CD14-positive monocyte (primary cell): Measurements from ENCODE around the gene CC2D1A. TPM values are rescaled to one million over a fixed set of nuclear protein-coding genes. Genes with fewer than 3 reads are reported as not detected.
"Not testable (repeated sequence)": the region's sequence is repeated elsewhere in the genome, so short reads cannot be mapped to it uniquely, and the experiment has no call there.

ENCODE experiments used
- DNase-seq, 3 donors: peaks; one replicate each; pipeline ENCODE4 v3.0.0-alpha.2; 2011 to 2022
- H2AFZ ChIP-seq: 2 replicates; pipeline ENCODE4 v1.6.0; 2012; ENCODE audit warnings: mild to moderate bottlenecking, low read depth, low read length, inconsistent platforms; ENCODE audit not compliant: insufficient read depth, poor library complexity, severe bottlenecking
- H3K27ac ChIP-seq, 2 donors: 1 replicate in 1 of 2; 2 replicates in 1 of 2; pipeline ENCODE4 v1.5.1; 2012 to 2013; ENCODE audit warnings: low read length in 2 of 2, control low read depth in 1 of 2, inconsistent platforms in 1 of 2, low read depth in 1 of 2, mild to moderate bottlenecking in 1 of 2
- H3K27me3 ChIP-seq, 2 donors: one replicate each; pipeline versions ENCODE4 v1.6.0 to v1.6.1; 2011 to 2013; ENCODE audit warnings: low read length in 2 of 2; ENCODE audit not compliant: control insufficient read depth in 2 of 2, insufficient read depth in 2 of 2
- H3K36me3 ChIP-seq, 2 donors: replicated peaks in 1 of 2; 1 replicate in 1 of 2; 2 replicates in 1 of 2; pipeline versions ENCODE4 v1.5.1 to v1.6.1; 2012 to 2013; ENCODE audit warnings: low read length in 2 of 2, control low read depth in 1 of 2, inconsistent platforms in 1 of 2, mild to moderate bottlenecking in 1 of 2; ENCODE audit not compliant: insufficient read depth in 2 of 2, control insufficient read depth in 1 of 2
- H3K4me1 ChIP-seq, 2 donors: 1 replicate in 1 of 2; 2 replicates in 1 of 2; pipeline versions ENCODE4 v1.5.1 to v1.6.1; 2012 to 2013; ENCODE audit warnings: low read length in 2 of 2, control low read depth in 1 of 2, inconsistent platforms in 1 of 2, mild to moderate bottlenecking in 1 of 2, moderate library complexity in 1 of 2; ENCODE audit not compliant: insufficient read depth in 2 of 2, control insufficient read depth in 1 of 2
- H3K4me2 ChIP-seq: replicated peaks from 2 replicates; pipeline ENCODE3; 2012; ENCODE audit warnings: low read length, moderate library complexity, mild to moderate bottlenecking; ENCODE audit not compliant: poor library complexity, severe bottlenecking; ENCODE audit errors: extremely low read depth
- H3K4me3 ChIP-seq, 3 experiments: fragments of 200-600 bp in 1 of 3; sonication (generic) in 1 of 3; replicated peaks in 1 of 3; 1 replicate in 2 of 3; 2 replicates in 1 of 3; pipeline ENCODE4 v1.5.1; 2011 to 2013; ENCODE audit warnings: low read length in 3 of 3, mild to moderate bottlenecking in 3 of 3, control low read depth in 2 of 3, low read depth in 2 of 3, inconsistent platforms in 1 of 3, moderate library complexity in 1 of 3
- H3K79me2 ChIP-seq: 2 replicates; pipeline ENCODE4 v1.6.0; 2012; ENCODE audit warnings: mild to moderate bottlenecking, control low read depth, inconsistent platforms, low read length, moderate library complexity; ENCODE audit not compliant: insufficient read depth
- H3K9ac ChIP-seq: 2 replicates; pipeline ENCODE4 v1.6.0; 2017; ENCODE audit warnings: low read length, mild to moderate bottlenecking; ENCODE audit not compliant: insufficient read depth, poor library complexity, severe bottlenecking
- H3K9me3 ChIP-seq, 2 donors: replicated peaks in 1 of 2; 1 replicate in 1 of 2; 2 replicates in 1 of 2; pipeline versions ENCODE4 v1.5.1 to v1.6.1; 2012 to 2013; ENCODE audit warnings: low read length in 2 of 2, control low read depth in 1 of 2; ENCODE audit not compliant: control insufficient read depth in 1 of 2, insufficient read depth in 1 of 2
- H4K20me1 ChIP-seq: 2 replicates; pipeline ENCODE4 v1.6.0; 2012; ENCODE audit warnings: mild to moderate bottlenecking, low read length, control low read depth, moderate library complexity; ENCODE audit not compliant: insufficient read depth
- H3K27ac Mint-ChIP-seq, 7 donors: one replicate each; pipeline ENCODE4 v1.8.0; 2020; ENCODE audit warnings: mild to moderate bottlenecking in 7 of 7, mixed read lengths in 7 of 7, moderate library complexity in 6 of 7, inconsistent platforms in 2 of 7
- H3K27me3 Mint-ChIP-seq, 3 donors: one replicate each; pipeline ENCODE4 v1.8.0; 2021 to 2022; ENCODE audit warnings: low read depth in 3 of 3, mild to moderate bottlenecking in 3 of 3, mixed read lengths in 3 of 3, moderate library complexity in 3 of 3, inconsistent platforms in 1 of 3
- H3K36me3 Mint-ChIP-seq, 2 donors: one replicate each; pipeline ENCODE4 v1.8.0; 2020; ENCODE audit warnings: mixed read lengths in 2 of 2, inconsistent platforms in 1 of 2, mild to moderate bottlenecking in 1 of 2
- H3K4me1 Mint-ChIP-seq: one replicate; pipeline ENCODE4 v1.8.0; 2020; ENCODE audit warnings: mild to moderate bottlenecking, mixed read lengths
- H3K4me3 Mint-ChIP-seq, 2 donors: one replicate each; pipeline ENCODE4 v1.8.0; 2020; ENCODE audit warnings: mild to moderate bottlenecking in 2 of 2, mixed read lengths in 2 of 2, moderate library complexity in 1 of 2
- H3K9me3 Mint-ChIP-seq, 7 donors: one replicate each; pipeline ENCODE4 v1.8.0; 2020 to 2022; ENCODE audit warnings: mixed read lengths in 7 of 7, mild to moderate bottlenecking in 6 of 7, moderate library complexity in 6 of 7, inconsistent platforms in 2 of 7
- CTCF ChIP-seq: fragments of 200-600 bp; IDR thresholded peaks from one replicate; pipeline ENCODE4 v1.8.0; 2022; ENCODE audit warnings: antibody characterized with exemption, mild to moderate bottlenecking
- WGBS: methylation state at CpG from one replicate; pipeline ENCODE4 v1.1.5; 2013; ENCODE audit warnings: missing lambda C conversion rate; ENCODE audit not compliant: insufficient coverage; 5-methylcytosine and 5-hydroxymethylcytosine counted together
- intact Hi-C, 2 donors: fragments of 100-400 bp; cut with micrococcal nuclease; formaldehyde crosslinking; loops; one replicate each; pipeline versions ENCODE4 v1.15.0 to v1.15.1; 2023
- polyA plus RNA-seq, 3 donors: library from polyadenylated mRNA; depleted of rRNA in 1 of 3; unstranded in 2 of 3; stranded (reverse) in 1 of 3; fragments of 300-500 nt in 2 of 3; fragments of >200 nt in 1 of 3; fragmentation: Illumina TruSeq in 2 of 3; gene quantifications; 1 replicate in 2 of 3; 2 replicates in 1 of 3; pipeline ENCODE4 v1.2.3, GENCODE V29; 2012 to 2021

Gene CC2D1A
- polyA plus RNA-seq, 3 donors = 4.6 to 27.0 (median 6.2) TPM

GRCh38 chr19:13920524-13920923 is 14.5 kb downstream of the CC2D1A start:
- H3K4me1 ChIP-seq = no peaks in the 10 kb centered on the region
- peaks cover 11 to 13% of the 10 kb centered on the region in 2 donors for H3K9me3 ChIP-seq
- H3K4me3 ChIP-seq = no peak overlapping the region
- H2AFZ ChIP-seq = no peak overlapping the region
- no peaks in the 10 kb centered on the region for H4K20me1 ChIP-seq
- WGBS = 94% methylated on average over 11 of the region's 11 CpGs
- no peak for TF ChIP-seq CTCF
- H3K27ac ChIP-seq = peak overlapping the region in 1 of 2 donors; percentile 49
- DNase-seq = no peak
- H3K27me3 ChIP-seq = no peaks in the 10 kb centered on the region
- intact Hi-C loops = no loop called here
- no peak overlapping the region for H3K9ac ChIP-seq
- no peaks in the 10 kb centered on the region for H3K4me1 Mint-ChIP-seq
- no peaks in the 10 kb centered on the region for H3K79me2 ChIP-seq
- H3K27me3 Mint-ChIP-seq = no peaks in the 10 kb centered on the region
- H3K36me3 ChIP-seq = peaks cover 69 to 92% of the 10 kb centered on the region in 2 donors
- H3K36me3 Mint-ChIP-seq = peaks cover 65 to 89% of the 10 kb centered on the region in 2 donors
- no peak overlapping the region for H3K4me2 ChIP-seq
- H3K9me3 Mint-ChIP-seq = peaks cover 6 to 11% (median 8%) of the 10 kb centered on the region in 7 donors
- H3K4me3 Mint-ChIP-seq = no peak overlapping the region
- peak overlapping the region in 3 of 7 donors; percentile 9 to 83 (median 51) for H3K27ac Mint-ChIP-seq

- no peaks in the 10 kb centered on the region for H4K20me1 ChIP-seq
- WGBS = 88% methylated on average over 2 of the region's 2 CpGs
- H3K9me3 ChIP-seq = peaks cover 11 to 13% of the 10 kb centered on the region in 2 donors
- no peak overlapping the region for H3K9ac ChIP-seq
- H3K27ac Mint-ChIP-seq = peak overlapping the region; percentile 28 to 87 (median 70)
- peaks cover 62 to 86% of the 10 kb centered on the region in 2 donors for H3K36me3 Mint-ChIP-seq
- H3K27me3 ChIP-seq = no peaks in the 10 kb centered on the region
- H3K4me1 ChIP-seq = peaks cover 0 to 1% of the 10 kb centered on the region in 2 donors
- peaks cover 6 to 11% (median 8%) of the 10 kb centered on the region in 7 donors for H3K9me3 Mint-ChIP-seq
- intact Hi-C loops = no loop called here
- H3K4me3 ChIP-seq = no peak overlapping the region
- no peaks in the 10 kb centered on the region for H3K79me2 ChIP-seq
- H3K4me2 ChIP-seq = no peak overlapping the region
- peak overlapping the region in 1 of 2 donors; percentile 49 for H3K27ac ChIP-seq
- peaks cover 2% of the 10 kb centered on the region for H3K4me1 Mint-ChIP-seq
- no peaks in the 10 kb centered on the region for H3K27me3 Mint-ChIP-seq
- H2AFZ ChIP-seq = no peak overlapping the region
- H3K36me3 ChIP-seq = peaks cover 69 to 87% of the 10 kb centered on the region in 2 donors
- TF ChIP-seq CTCF = no peak
- no peak overlapping the region for H3K4me3 Mint-ChIP-seq
- peak; percentile 30 to 58 (median 44) for DNase-seq
These were observed 15.1 kb downstream of the CC2D1A start for GRCh38 chr19:13920940-13921747.

GRCh38 chr19:13922118-13922517 is 16.1 kb downstream of the CC2D1A start:
- 96% methylated on average over 3 of the region's 6 CpGs for WGBS
- H3K4me1 Mint-ChIP-seq = peaks cover 12% of the 10 kb centered on the region
- H4K20me1 ChIP-seq, H3K27ac Mint-ChIP-seq, H2AFZ ChIP-seq, H3K4me3 Mint-ChIP-seq, H3K9ac ChIP-seq, intact Hi-C loops, H3K27me3 Mint-ChIP-seq, H3K4me3 ChIP-seq, H3K79me2 ChIP-seq, H3K27me3 ChIP-seq, H3K4me2 ChIP-seq, DNase-seq, H3K27ac ChIP-seq: not testable (repeated sequence)
- Histone ChIP-seq H3K36me3 (peaks cover 72 to 87% of the 10 kb centered on the region in 2 donors), H3K9me3 (peaks cover 11 to 13% of the 10 kb centered on the region in 2 donors), H3K4me1 (peaks cover 9 to 11% of the 10 kb centered on the region in 2 donors)
- H3K9me3 Mint-ChIP-seq = peaks cover 6 to 11% (median 8%) of the 10 kb centered on the region in 7 donors
- peaks cover 66 to 89% of the 10 kb centered on the region in 2 donors for H3K36me3 Mint-ChIP-seq
